Vagina (tissue), 2 donors: ENCODE data around the gene PRR5L.

ENCODE experiments used
- POLR2A ChIP-seq, 2 donors: fragments of 450-650 bp; IDR thresholded peaks; one replicate each; pipeline ENCODE4 v1.6.1; 2017; ENCODE audit warnings: antibody characterized with exemption in 2 of 2, mild to moderate bottlenecking in 2 of 2, moderate library complexity in 2 of 2
- POLR2AphosphoS5 ChIP-seq, 2 donors: sonication (generic); formaldehyde crosslinking; IDR thresholded peaks; one replicate each; pipeline ENCODE4 v1.9.0; 2017; ENCODE audit warnings: antibody characterized with exemption in 2 of 2, mild to moderate bottlenecking in 2 of 2, low read depth in 1 of 2; ENCODE audit not compliant: insufficient read depth in 1 of 2
- TF ChIP-seq, protein P1 (sequence below), 3 experiments: fragments of 450-650 bp in 2 of 3; fragments of 200-600 bp in 1 of 3; sonication (generic) in 1 of 3; IDR thresholded peaks; one replicate each; pipeline ENCODE4 v1.5.1; 2017 to 2019; ENCODE audit warnings: antibody characterized with exemption in 3 of 3, mild to moderate bottlenecking in 2 of 3, moderate library complexity in 2 of 3

DNA sequence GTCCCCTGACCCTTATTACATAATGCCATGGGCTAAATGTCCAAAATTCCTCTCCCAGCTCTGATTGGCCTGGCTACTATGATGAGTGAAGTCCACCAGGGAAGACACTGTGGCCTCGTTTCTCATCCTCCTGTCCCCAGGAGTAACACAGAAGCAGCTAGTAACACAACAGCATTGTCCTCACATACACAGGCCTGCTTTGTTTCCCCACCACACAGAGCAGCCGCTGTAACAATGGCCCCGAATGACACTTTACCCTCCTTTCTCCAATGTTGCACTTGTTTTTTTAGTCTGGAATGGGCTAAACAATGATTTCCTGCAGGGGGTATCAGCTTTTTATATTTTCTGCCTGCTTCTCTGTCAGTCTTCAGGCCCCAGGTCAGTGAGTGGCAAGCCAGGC, at the start of gene PRR5L:
- TF ChIP-seq, protein P1, sequence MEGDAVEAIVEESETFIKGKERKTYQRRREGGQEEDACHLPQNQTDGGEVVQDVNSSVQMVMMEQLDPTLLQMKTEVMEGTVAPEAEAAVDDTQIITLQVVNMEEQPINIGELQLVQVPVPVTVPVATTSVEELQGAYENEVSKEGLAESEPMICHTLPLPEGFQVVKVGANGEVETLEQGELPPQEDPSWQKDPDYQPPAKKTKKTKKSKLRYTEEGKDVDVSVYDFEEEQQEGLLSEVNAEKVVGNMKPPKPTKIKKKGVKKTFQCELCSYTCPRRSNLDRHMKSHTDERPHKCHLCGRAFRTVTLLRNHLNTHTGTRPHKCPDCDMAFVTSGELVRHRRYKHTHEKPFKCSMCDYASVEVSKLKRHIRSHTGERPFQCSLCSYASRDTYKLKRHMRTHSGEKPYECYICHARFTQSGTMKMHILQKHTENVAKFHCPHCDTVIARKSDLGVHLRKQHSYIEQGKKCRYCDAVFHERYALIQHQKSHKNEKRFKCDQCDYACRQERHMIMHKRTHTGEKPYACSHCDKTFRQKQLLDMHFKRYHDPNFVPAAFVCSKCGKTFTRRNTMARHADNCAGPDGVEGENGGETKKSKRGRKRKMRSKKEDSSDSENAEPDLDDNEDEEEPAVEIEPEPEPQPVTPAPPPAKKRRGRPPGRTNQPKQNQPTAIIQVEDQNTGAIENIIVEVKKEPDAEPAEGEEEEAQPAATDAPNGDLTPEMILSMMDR (IDR thresholded peaks at IDR 0.05): no peak
- TF ChIP-seq POLR2AphosphoS5 (IDR thresholded peaks at IDR 0.05; ENCODE audit: insufficient read depth in 1 of 2, low read depth in 1 of 2) (no peak), POLR2A (IDR thresholded peaks at IDR 0.05) (no peak)
